HG02623 (cell line): ENCODE results near the gene SGCD.

ENCODE experiments used
- ATAC-seq: cut with Tn5 transposase; IDR thresholded peaks from one replicate; pipeline ENCODE4 v1.9.1; 2021; ENCODE audit warnings: moderate library complexity; ENCODE audit not compliant: unreplicated experiment

Gene SGCD

GRCh38 chr5:156498226-156498980, 171.4 kb downstream of the SGCD start:
- no peak for ATAC-seq

- ATAC-seq, result no peak
Observed at GRCh38 chr5:156500755-156501154, 173.8 kb downstream of the SGCD start.

GRCh38 chr5:156505101-156505500, 178.1 kb downstream of the SGCD start:
- no peak for ATAC-seq

GRCh38 chr5:156513123-156513815, 186.3 kb downstream of the SGCD start:
- no peak for ATAC-seq

- ATAC-seq, result no peak
Observed at GRCh38 chr5:156515121-156515520, 188.2 kb downstream of the SGCD start.

- ATAC-seq, result no peak
Observed at GRCh38 chr5:156515803-156516360, 188.9 kb downstream of the SGCD start.

- ATAC-seq, result no peak
Observed at GRCh38 chr5:156522651-156523529, 195.9 kb downstream of the SGCD start.

GRCh38 chr5:156523607-156524006, 196.6 kb downstream of the SGCD start:
- no peak for ATAC-seq

- ATAC-seq, result no peak
Observed at GRCh38 chr5:156526081-156526925, 199.3 kb downstream of the SGCD start.

- no peak for ATAC-seq
Observed at GRCh38 chr5:156527611-156528010, 200.6 kb downstream of the SGCD start.

GRCh38 chr5:156528673-156529072, 201.7 kb downstream of the SGCD start:
- ATAC-seq, result no peak

- no peak for ATAC-seq
Observed at GRCh38 chr5:156529892-156530291, 202.9 kb downstream of the SGCD start.

- ATAC-seq, result no peak
Observed at GRCh38 chr5:156531199-156531598, 204.2 kb downstream of the SGCD start.

GRCh38 chr5:156532921-156533320, 206.0 kb downstream of the SGCD start:
- no peak for ATAC-seq

- no peak for ATAC-seq
Observed at GRCh38 chr5:156534085-156534484, 207.1 kb downstream of the SGCD start.

GRCh38 chr5:156534906-156535485, 208.0 kb downstream of the SGCD start:
- ATAC-seq, result no peak

GRCh38 chr5:156540491-156540890, 213.5 kb downstream of the SGCD start:
- no peak for ATAC-seq

- no peak for ATAC-seq
Observed at GRCh38 chr5:156541582-156541981, 214.6 kb downstream of the SGCD start.

GRCh38 chr5:156543348-156544145, 216.6 kb downstream of the SGCD start:
- ATAC-seq, result no peak
